ENCODE measurements around the gene SLC25A33.

The SLC25A33 gene

DNA sequence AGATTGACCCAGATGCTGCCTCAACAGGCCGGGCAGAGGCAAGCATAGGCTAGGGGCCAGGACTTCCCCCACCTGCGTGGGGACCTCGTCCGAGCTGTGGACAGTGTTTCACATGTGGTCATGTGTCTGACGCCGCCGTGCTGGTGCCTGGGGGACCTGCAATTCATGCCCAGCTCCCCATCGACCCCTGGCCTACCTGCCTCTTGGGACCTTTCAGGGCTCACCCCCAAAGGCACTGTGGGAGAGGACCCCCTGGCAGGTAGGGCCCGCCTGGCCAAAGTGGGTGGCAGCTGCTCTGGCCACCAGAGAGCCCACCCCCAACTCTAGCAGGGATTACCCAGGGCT is 53.9 kb downstream of the SLC25A33 start:
- peak overlapping the region; percentile 96 for H3K4me2 ChIP-seq (ENCODE audit: insufficient read depth, low read length)
- H3K4me1 ChIP-seq (ENCODE audit: insufficient read depth, low read length) = peaks cover 53% of the 10 kb centered on the region
- no peak overlapping the region for H2AFZ ChIP-seq (ENCODE audit: low read depth, low read length)
- no peak overlapping the region; the same call in 1 of the 2 replicates for H3K9ac ChIP-seq (ENCODE audit: low read depth, low read length)
- H3K27ac ChIP-seq (ENCODE audit: low read length) = peak overlapping the region; percentile 27; the same call in 1 of the 2 replicates
- H4K20me1 ChIP-seq (ENCODE audit: insufficient read depth, low read length) = peaks cover 87% of the 10 kb centered on the region
- ATAC-seq (ENCODE audit: insufficient read depth, low read depth) = no peak
- H3K9me3 ChIP-seq (ENCODE audit: insufficient read depth, low read length, severe bottlenecking) = no peaks in the 10 kb centered on the region
- no peak for DNase-seq
- H3K4me3 ChIP-seq (ENCODE audit: low read depth in 1 of 2, low read length in 2 of 2) = no peak overlapping the region
- H3K36me3 ChIP-seq (ENCODE audit: insufficient read depth, low read length) = peaks cover 52% of the 10 kb centered on the region
- TF ChIP-seq, protein P1, sequence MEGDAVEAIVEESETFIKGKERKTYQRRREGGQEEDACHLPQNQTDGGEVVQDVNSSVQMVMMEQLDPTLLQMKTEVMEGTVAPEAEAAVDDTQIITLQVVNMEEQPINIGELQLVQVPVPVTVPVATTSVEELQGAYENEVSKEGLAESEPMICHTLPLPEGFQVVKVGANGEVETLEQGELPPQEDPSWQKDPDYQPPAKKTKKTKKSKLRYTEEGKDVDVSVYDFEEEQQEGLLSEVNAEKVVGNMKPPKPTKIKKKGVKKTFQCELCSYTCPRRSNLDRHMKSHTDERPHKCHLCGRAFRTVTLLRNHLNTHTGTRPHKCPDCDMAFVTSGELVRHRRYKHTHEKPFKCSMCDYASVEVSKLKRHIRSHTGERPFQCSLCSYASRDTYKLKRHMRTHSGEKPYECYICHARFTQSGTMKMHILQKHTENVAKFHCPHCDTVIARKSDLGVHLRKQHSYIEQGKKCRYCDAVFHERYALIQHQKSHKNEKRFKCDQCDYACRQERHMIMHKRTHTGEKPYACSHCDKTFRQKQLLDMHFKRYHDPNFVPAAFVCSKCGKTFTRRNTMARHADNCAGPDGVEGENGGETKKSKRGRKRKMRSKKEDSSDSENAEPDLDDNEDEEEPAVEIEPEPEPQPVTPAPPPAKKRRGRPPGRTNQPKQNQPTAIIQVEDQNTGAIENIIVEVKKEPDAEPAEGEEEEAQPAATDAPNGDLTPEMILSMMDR (IDR thresholded peaks at IDR 0.05; ENCODE audit: borderline replicate concordance, extremely low read depth, low read length, poor library complexity, severe bottlenecking) = no peak
- TF ChIP-seq EZH2 (IDR thresholded peaks at IDR 0.05; ENCODE audit: borderline replicate concordance, low read depth, low read length, severe bottlenecking) = no peak
- H3K27me3 ChIP-seq (ENCODE audit: insufficient read depth, low read length, poor library complexity) = no peaks in the 10 kb centered on the region
- H3K79me2 ChIP-seq (ENCODE audit: insufficient read depth, low read length) = peaks cover 89% of the 10 kb centered on the region

DNA sequence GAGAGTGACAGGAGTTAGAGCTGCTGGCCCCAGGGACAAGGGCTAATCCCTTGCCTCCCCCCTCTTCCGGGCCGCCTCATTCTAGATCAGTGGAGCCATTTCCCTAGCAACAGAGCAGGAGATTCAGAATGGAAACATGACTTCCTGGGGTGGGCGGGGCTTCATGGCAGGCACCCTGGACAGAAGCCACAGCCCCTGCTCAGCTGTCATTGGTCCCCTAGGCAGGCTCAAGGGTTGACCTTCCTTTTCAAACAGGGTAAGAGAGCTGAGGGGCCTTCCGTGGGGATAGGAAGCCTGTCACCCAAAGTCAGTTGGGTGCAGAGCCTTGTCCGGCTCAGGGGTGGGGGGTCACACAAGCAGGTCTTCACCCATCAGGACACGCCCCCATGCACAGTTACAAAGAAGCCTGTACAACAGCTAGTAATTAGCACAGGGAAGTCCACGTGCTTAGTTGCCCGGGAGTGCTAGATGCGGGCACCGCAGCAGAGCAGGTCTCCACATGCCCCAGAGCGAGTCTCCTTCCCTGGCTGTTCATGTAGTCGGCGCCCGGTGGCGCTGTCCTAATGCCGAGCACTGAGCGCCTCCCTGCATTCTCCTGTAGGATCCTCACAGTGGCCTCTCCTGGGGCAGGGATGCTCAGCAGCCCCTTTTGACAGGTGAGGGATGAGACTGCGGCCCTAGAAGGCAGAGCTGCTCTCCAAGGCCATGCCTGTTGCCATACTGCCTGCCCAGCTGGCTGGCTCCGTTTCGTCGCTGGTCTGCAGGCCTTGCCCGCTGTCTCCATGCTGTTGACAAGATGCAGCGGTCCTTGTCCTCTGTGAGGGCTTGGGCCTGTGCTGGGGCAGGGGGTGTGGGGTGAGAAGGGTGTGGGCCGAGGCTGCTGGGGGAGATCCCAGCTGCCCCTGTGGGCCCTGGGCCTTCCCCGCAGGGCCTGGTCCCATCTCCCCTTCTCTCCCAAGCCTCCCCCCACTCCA is 54.5 kb downstream of the SLC25A33 start:
- Histone ChIP-seq H3K4me2 (ENCODE audit: insufficient read depth, low read length) (peak overlapping the region; percentile 96), H3K27me3 (ENCODE audit: insufficient read depth, low read length, poor library complexity) (no peaks in the 10 kb centered on the region), H3K9ac (ENCODE audit: low read depth, low read length) (no peak overlapping the region; the same call in 1 of the 2 replicates), H3K79me2 (ENCODE audit: insufficient read depth, low read length) (peaks cover 88% of the 10 kb centered on the region), H3K4me1 (ENCODE audit: insufficient read depth, low read length) (peaks cover 51% of the 10 kb centered on the region), H3K27ac (ENCODE audit: low read length) (no peak overlapping the region; the same call in 1 of the 2 replicates), H2AFZ (ENCODE audit: low read depth, low read length) (no peak overlapping the region), H3K4me3 (ENCODE audit: low read depth in 1 of 2, low read length in 2 of 2) (no peak overlapping the region), H4K20me1 (ENCODE audit: insufficient read depth, low read length) (peaks cover 91% of the 10 kb centered on the region), H3K36me3 (ENCODE audit: insufficient read depth, low read length) (peaks cover 59% of the 10 kb centered on the region), H3K9me3 (ENCODE audit: insufficient read depth, low read length, severe bottlenecking) (no peaks in the 10 kb centered on the region)
- DNase-seq (peak; percentile 57), ATAC-seq (ENCODE audit: insufficient read depth, low read depth) (peak; percentile 20; the same call in 1 of the 3 replicates)
- TF ChIP-seq, protein P1 (IDR thresholded peaks at IDR 0.05; ENCODE audit: borderline replicate concordance, extremely low read depth, low read length, poor library complexity, severe bottlenecking) = no peak
- no peak for TF ChIP-seq EZH2 (IDR thresholded peaks at IDR 0.05; ENCODE audit: borderline replicate concordance, low read depth, low read length, severe bottlenecking)

DNA sequence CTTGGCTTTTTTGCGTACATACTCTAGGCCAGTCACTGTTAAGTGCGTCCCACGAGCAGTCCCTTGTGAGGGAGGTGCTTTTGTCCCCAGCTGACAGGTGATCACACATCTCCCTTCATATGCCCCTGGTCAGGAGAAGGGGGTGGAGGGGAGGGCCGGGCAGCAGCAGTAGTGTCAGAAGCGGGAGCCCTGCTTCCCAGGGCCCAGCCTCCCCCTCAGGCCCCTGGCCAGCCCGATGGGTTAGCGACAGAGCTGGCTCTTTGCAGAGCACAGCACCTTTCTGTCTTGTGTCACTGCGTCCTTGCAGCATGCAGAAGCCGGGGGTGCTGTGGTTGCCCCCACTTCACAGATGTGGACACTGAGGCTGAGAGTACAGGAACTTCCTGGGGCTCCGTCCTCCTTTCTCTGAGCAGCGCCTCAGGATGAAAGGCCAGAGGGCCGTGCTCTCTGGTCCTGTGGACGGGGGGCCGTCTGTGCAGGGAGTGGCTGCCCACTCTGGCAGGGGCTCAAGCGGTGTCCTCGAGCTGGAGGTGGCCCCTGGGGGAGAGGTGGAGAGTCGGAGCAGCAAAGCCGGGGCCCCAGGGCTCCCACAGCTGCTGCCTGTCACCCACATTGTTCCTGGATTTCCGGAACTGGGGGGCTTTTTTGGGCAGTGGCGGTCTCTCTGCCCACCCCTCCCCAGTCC is 55.3 kb downstream of the SLC25A33 start:
- H3K36me3 ChIP-seq (ENCODE audit: insufficient read depth, low read length) = peaks cover 60% of the 10 kb centered on the region
- ATAC-seq (ENCODE audit: insufficient read depth, low read depth) (no peak), DNase-seq (no peak)
- H3K27me3 ChIP-seq (ENCODE audit: insufficient read depth, low read length, poor library complexity) = no peaks in the 10 kb centered on the region
- peaks cover 86% of the 10 kb centered on the region for H4K20me1 ChIP-seq (ENCODE audit: insufficient read depth, low read length)
- no peak overlapping the region for H3K27ac ChIP-seq (ENCODE audit: low read length)
- peaks cover 48% of the 10 kb centered on the region for H3K4me1 ChIP-seq (ENCODE audit: insufficient read depth, low read length)
- H2AFZ ChIP-seq (ENCODE audit: low read depth, low read length) = no peak overlapping the region
- no peak overlapping the region for H3K4me3 ChIP-seq (ENCODE audit: low read depth in 1 of 2, low read length in 2 of 2)
- no peak for TF ChIP-seq EZH2 (IDR thresholded peaks at IDR 0.05; ENCODE audit: borderline replicate concordance, low read depth, low read length, severe bottlenecking)
- TF ChIP-seq, protein P1 (IDR thresholded peaks at IDR 0.05; ENCODE audit: borderline replicate concordance, extremely low read depth, low read length, poor library complexity, severe bottlenecking) = no peak
- H3K9me3 ChIP-seq (ENCODE audit: insufficient read depth, low read length, severe bottlenecking) = no peaks in the 10 kb centered on the region
- H3K79me2 ChIP-seq (ENCODE audit: insufficient read depth, low read length) = peaks cover 80% of the 10 kb centered on the region
- no peak overlapping the region for H3K4me2 ChIP-seq (ENCODE audit: insufficient read depth, low read length)
- no peak overlapping the region for H3K9ac ChIP-seq (ENCODE audit: low read depth, low read length)

Measured in DND-41 (cell line).